Smooth muscle cell (in vitro differentiated cells): Measurements from ENCODE around the gene KLHL29. TPM values are rescaled to one million over a fixed set of nuclear protein-coding genes. Genes with fewer than 3 reads are reported as not detected.

Experiments used
- DNase-seq: peaks from one replicate; lab custom pipeline; 2025; ENCODE audit not compliant: unreplicated experiment; lab: John Stamatoyannopoulos, UW
- H2AFZ ChIP-seq: fragments of 200-600 bp; sonication (generic); 2 replicates; pipeline ENCODE4 v1.6.0; 2016; ENCODE audit warnings: antibody characterized with exemption, low read depth, mild to moderate bottlenecking
- H3F3A ChIP-seq: fragments of 200-600 bp; sonication (generic); 2 replicates; pipeline ENCODE4 v1.6.0; 2017; ENCODE audit warnings: antibody characterized with exemption, low read depth
- H3K27ac ChIP-seq: fragments of 200-600 bp; sonication (generic); 2 replicates; pipeline ENCODE4 v1.5.1; 2016; ENCODE audit warnings: low read depth, mild to moderate bottlenecking
- H3K27me3 ChIP-seq: fragments of 200-600 bp; sonication (generic); 2 replicates; pipeline ENCODE4 v1.6.1; 2016; ENCODE audit warnings: low read depth, mild to moderate bottlenecking
- H3K36me3 ChIP-seq: fragments of 200-600 bp; sonication (generic); 2 replicates; pipeline ENCODE4 v1.5.1; 2016; ENCODE audit warnings: low read depth
- H3K4me1 ChIP-seq: fragments of 200-600 bp; sonication (generic); 2 replicates; pipeline ENCODE4 v1.5.1; 2016; ENCODE audit warnings: low read depth
- H3K4me2 ChIP-seq: fragments of 200-600 bp; sonication (generic); 2 replicates; pipeline ENCODE4 v1.6.0; 2016; ENCODE audit warnings: mild to moderate bottlenecking
- H3K4me3 ChIP-seq: fragments of 200-600 bp; sonication (generic); 2 replicates; pipeline ENCODE4 v1.5.1; 2016; ENCODE audit warnings: mild to moderate bottlenecking
- H3K79me2 ChIP-seq: fragments of 200-600 bp; sonication (generic); 2 replicates; pipeline ENCODE4 v1.6.0; 2016; ENCODE audit warnings: low read depth, mild to moderate bottlenecking
- H3K9ac ChIP-seq: fragments of 200-600 bp; sonication (generic); 2 replicates; pipeline ENCODE4 v1.6.0; 2016; ENCODE audit warnings: low read depth
- H3K9me3 ChIP-seq: fragments of 200-600 bp; sonication (generic); replicated peaks from 2 replicates; pipeline ENCODE4 v1.5.1; 2016; ENCODE audit warnings: low read depth
- H4K20me1 ChIP-seq: fragments of 200-600 bp; sonication (generic); 2 replicates; pipeline ENCODE4 v1.6.0; 2016; ENCODE audit warnings: low read depth
- CTCF ChIP-seq: fragments of 200-600 bp; sonication (generic); IDR thresholded peaks from 2 replicates; pipeline ENCODE4 v1.5.1; 2017; ENCODE audit warnings: borderline replicate concordance, mild to moderate bottlenecking, antibody characterized with exemption; ENCODE audit not compliant: insufficient read depth, poor library complexity, severe bottlenecking
- WGBS: methylation state at CpG from one replicate; pipeline ENCODE4 v1.1.7; 2016; ENCODE audit warnings: low lambda C conversion rate; 5-methylcytosine and 5-hydroxymethylcytosine counted together
- polyA plus RNA-seq: library from polyadenylated mRNA; unstranded; fragments of >200 nt; fragmentation: Nextera tagmentation; extraction: Ambion mirVana; gene quantifications from 2 replicates; pipeline ENCODE4 v1.2.1, GENCODE V29; 2016
- total RNA-seq: library from RNA; depleted of rRNA; stranded (reverse); fragments of >200 nt; gene quantifications from 2 replicates; pipeline ENCODE4 v1.2.3, GENCODE V29; 2014

Gene KLHL29
- total and polyA plus RNA-seq, 2 experiments from 2014 or later = 3.1 to 6.6 TPM

DNA sequence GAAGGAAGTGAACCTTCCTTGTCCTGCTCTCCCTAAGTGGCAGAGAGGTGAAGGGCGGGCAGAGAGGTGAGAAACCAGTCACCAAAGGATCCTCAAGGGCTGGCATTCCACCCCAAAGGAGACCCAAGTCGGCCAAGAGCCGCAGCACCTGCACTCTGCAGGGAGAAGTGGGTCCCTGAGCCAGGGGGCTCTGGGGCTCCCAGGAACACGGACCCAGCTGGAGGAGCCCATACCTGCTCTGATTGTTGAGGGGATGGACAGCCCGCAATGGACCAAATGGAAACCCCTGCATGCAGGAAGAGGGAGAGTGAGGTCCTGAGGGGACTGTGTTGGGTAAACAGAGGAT, 308.6 kb downstream of the KLHL29 start:
- no peak overlapping the region for H3K4me2 ChIP-seq
- H3K36me3 ChIP-seq = no peaks in the 10 kb centered on the region
- H3K27me3 ChIP-seq = no peaks in the 10 kb centered on the region
- H3K4me3 ChIP-seq = no peak overlapping the region
- H2AFZ ChIP-seq = no peak overlapping the region
- no peaks in the 10 kb centered on the region for H3K4me1 ChIP-seq
- H4K20me1 ChIP-seq = no peaks in the 10 kb centered on the region
- H3K9me3 ChIP-seq = no peaks in the 10 kb centered on the region
- H3K9ac ChIP-seq = no peak overlapping the region
- 96% methylated on average over 5 of the region's 5 CpGs for WGBS
- DNase-seq = no peak
- no peaks in the 10 kb centered on the region for H3F3A ChIP-seq
- no peaks in the 10 kb centered on the region for H3K79me2 ChIP-seq
- H3K27ac ChIP-seq = no peak overlapping the region
- TF ChIP-seq CTCF = no peak

GRCh38 chr2:23694058-23695045, 309.4 kb downstream of the KLHL29 start:
- Histone ChIP-seq H3K79me2 (no peaks in the 10 kb centered on the region), H3K36me3 (no peaks in the 10 kb centered on the region), H3K9ac (no peak overlapping the region), H2AFZ (no peak overlapping the region), H3F3A (no peaks in the 10 kb centered on the region), H3K4me1 (no peaks in the 10 kb centered on the region), H3K4me2 (no peak overlapping the region), H3K9me3 (no peaks in the 10 kb centered on the region), H3K4me3 (no peak overlapping the region), H3K27me3 (no peaks in the 10 kb centered on the region), H4K20me1 (no peaks in the 10 kb centered on the region), H3K27ac (no peak overlapping the region)
- WGBS = 94% methylated on average over 21 of the region's 21 CpGs
- no peak for TF ChIP-seq CTCF
- no peak for DNase-seq

DNA sequence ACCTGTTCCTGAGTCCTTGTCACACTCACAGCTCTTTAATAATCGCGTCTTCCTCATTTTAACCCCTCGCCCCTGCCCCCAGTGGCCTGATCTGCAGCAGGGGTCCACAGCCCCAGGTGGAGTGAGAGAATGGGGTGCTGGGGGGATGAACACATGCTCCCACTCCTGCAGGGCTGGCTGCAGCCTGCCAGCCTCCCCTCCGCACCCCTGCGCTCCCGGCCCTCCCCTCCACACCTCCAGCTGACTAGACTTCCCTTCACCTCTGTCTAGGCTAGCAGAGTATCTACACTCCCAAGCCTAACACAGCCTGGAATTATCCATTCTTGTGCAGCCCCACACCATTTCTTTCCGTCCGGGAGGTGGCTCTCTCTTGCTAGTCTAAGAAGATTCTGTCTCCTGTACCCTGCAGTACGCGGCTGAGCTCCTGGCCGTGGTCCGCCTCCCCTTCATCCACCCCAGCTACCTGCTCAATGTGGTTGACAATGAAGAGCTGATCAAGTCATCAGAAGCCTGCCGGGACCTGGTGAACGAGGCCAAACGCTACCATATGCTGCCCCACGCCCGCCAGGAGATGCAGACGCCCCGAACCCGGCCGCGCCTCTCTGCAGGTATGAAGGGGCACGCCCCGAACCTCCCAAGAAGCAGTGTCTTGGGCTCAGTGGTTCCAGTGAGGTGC, 310.4 kb downstream of the KLHL29 start:
- Histone ChIP-seq H4K20me1 (no peaks in the 10 kb centered on the region), H3K4me3 (no peak overlapping the region), H3K4me2 (no peak overlapping the region), H2AFZ (no peak overlapping the region), H3K9ac (no peak overlapping the region), H3K27me3 (no peaks in the 10 kb centered on the region), H3K9me3 (no peaks in the 10 kb centered on the region), H3K27ac (no peak overlapping the region), H3K36me3 (no peaks in the 10 kb centered on the region), H3K79me2 (no peaks in the 10 kb centered on the region), H3F3A (no peaks in the 10 kb centered on the region), H3K4me1 (no peaks in the 10 kb centered on the region)
- no peak for DNase-seq
- over 99% methylated on average over 24 of the region's 24 CpGs for WGBS
- no peak for TF ChIP-seq CTCF
